Sigmoid colon (tissue), 4 donors: Measurements from ENCODE around the gene IER5.

Experiments
- POLR2A ChIP-seq, 2 donors: fragments of 450-650 bp; IDR thresholded peaks; one replicate each; pipeline ENCODE4 v1.6.1; 2016; ENCODE audit warnings: antibody characterized with exemption in 2 of 2, mild to moderate bottlenecking in 2 of 2, moderate library complexity in 2 of 2
- POLR2AphosphoS5 ChIP-seq, 4 donors: sonication (generic); formaldehyde crosslinking; IDR thresholded peaks; one replicate each; pipeline ENCODE4 v1.6.1; 2017; ENCODE audit warnings: antibody characterized with exemption in 4 of 4
- TF ChIP-seq, protein P1 (sequence below), 4 experiments: fragments of 450-650 bp in 3 of 4; fragments of 200-600 bp in 1 of 4; IDR thresholded peaks; one replicate each; pipeline ENCODE4 v1.5.1; 2016 to 2019; ENCODE audit warnings: antibody characterized with exemption in 4 of 4, mild to moderate bottlenecking in 3 of 4, moderate library complexity in 2 of 4

DNA sequence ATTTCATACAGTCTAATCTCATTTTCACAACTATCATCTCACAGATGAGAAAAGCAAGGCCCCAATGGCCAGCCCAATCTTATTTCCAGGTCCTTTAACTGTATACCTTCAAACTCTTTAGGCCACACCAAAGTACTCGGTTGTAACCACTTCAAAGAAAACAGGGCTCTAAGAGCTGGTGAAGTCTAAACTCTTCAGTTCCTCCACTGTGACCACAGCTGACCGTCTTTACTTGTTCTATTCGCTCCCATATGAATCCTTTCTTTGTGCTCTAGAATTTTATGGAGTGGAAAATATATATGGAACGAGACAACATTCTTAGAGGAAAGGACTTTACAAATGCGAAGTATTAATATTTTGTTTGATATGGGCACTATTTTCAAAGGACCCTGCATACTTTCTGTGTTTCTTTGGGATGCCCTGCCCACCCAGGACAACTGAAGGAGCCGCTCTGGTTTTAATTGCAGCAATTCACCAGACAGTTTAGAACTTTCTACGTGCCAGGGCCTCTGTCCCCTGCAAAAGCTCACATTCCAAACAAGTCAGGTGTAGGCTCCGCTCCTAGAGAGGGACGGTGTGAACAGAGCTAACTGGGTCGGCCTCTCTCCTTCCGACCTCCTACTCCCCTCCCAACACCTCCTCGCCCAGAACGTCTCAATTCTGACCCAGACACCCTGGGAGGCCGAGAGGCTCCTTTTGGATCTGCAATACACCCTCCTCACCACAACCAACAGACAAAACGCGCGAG is 15.7 kb downstream of the IER5 start:
- TF ChIP-seq, protein P1, sequence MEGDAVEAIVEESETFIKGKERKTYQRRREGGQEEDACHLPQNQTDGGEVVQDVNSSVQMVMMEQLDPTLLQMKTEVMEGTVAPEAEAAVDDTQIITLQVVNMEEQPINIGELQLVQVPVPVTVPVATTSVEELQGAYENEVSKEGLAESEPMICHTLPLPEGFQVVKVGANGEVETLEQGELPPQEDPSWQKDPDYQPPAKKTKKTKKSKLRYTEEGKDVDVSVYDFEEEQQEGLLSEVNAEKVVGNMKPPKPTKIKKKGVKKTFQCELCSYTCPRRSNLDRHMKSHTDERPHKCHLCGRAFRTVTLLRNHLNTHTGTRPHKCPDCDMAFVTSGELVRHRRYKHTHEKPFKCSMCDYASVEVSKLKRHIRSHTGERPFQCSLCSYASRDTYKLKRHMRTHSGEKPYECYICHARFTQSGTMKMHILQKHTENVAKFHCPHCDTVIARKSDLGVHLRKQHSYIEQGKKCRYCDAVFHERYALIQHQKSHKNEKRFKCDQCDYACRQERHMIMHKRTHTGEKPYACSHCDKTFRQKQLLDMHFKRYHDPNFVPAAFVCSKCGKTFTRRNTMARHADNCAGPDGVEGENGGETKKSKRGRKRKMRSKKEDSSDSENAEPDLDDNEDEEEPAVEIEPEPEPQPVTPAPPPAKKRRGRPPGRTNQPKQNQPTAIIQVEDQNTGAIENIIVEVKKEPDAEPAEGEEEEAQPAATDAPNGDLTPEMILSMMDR (IDR thresholded peaks at IDR 0.05), result peak in 1 of 4 experiments; percentile 47
- no peak for TF ChIP-seq POLR2A (IDR thresholded peaks at IDR 0.05)
- no peak for TF ChIP-seq POLR2AphosphoS5 (IDR thresholded peaks at IDR 0.05)
